Tongue (tissue), 2 donors: Measurements from ENCODE around the gene ZNF620. TPM values are rescaled to one million over a fixed set of nuclear protein-coding genes. Genes with fewer than 3 reads are reported as not detected.
"Not testable (repeated sequence)": the region's sequence is repeated elsewhere in the genome, so short reads cannot be mapped to it uniquely, and the experiment has no call there.

Experiments
- DNase-seq: peaks from one replicate; pipeline ENCODE4 v3.0.0-alpha.2; 2015
- total RNA-seq: library from RNA; depleted of rRNA; stranded (reverse); fragments of >200 nt; gene quantifications from one replicate; pipeline ENCODE4 v1.2.3, GENCODE V29; 2014

ZNF620 gene
- 3.0 TPM for total RNA-seq

DNA sequence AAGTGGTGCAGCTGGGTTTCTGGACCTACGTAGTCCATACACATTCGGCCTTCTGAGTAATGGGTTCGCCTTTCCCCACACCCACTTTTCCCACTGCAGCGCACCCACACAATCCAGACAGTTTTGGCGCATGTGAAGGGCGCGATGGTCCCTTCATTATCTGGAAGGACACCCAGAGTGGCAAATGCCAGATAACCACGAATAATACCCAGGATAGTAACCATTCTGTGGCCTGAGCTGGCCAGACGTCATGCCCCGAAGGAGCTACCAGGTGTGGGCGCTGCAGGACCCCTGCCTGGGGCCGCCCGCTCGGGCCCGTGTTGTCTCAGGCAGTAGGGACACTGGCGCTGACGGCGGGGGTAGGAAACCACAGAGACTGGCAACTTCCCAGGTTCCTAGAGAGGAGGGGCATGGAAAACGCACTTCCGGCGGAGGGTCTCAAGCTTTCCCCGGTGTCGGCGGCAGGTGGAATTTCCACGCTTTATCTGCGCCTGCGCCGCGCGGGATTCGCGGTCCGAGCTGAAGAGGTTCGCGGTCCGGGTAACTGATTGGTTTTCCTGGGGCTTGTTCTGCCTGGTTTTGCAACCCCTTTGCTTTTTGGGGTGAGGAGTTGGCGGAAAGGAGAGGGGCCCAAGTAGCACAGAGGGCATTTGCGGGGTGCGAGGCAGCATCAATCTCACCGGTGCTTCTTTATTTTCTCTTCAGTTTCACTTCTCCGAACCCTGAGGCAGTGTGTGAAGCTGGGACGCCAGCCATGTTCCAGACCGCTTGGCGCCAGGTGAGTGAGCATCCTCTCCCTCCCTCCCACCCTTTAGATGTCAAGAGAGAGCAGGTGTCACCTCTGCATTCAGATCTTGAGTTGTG lies at the start of gene ZNF620:
Gene ZNF620, plus strand, starts transcription at position 441 of the 864 bp plus-strand sequence. Its CDS starts 314 bp downstream, at position 755.
- DNase-seq, result peak; percentile 94

DNA sequence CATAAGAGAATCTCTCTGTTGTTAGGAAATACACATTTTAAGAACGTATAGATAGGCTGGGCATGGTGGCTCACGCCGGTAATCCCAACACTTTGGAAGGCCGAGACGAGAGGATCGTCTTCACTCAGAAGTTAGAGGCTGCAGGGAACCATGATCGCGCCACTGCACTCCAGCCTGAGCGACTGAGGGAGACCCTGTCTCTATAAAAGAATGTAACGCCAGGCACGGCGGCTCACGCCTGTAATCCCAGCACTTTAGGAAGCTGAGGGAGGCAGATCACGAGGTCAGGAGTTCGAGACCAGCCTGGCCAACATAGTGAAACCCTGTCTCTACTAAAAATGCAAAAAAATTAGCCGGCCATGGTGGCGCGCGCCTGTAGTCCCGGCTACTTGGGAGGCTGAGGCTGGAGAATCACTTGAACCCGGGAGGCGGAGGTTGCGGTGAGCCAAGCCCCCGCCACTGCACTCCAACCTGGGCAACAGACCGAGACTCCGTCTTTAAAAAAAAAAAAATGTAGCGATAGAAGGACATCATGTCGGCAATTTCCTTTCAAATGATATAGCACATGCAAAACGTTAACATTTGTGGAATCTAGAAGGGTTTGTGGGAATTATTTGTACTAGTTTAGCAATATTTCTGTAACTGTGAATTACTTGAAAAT lies 49.4 kb upstream of the ZNF620 start:
- no peak for DNase-seq

GRCh38 chr3:40456940-40457823 lies 48.7 kb upstream of the ZNF620 start, which contains the start of gene RPL14:
Gene RPL14 (plus strand): TSS chr3:40457339. CDS start chr3:40457472, 133 bp downstream.
- peak; percentile 98 for DNase-seq

- no peak for DNase-seq
Observed at GRCh38 chr3:40458473-40458872, 47.4 kb upstream of the ZNF620 start.

- not testable (repeated sequence) for DNase-seq
Observed at GRCh38 chr3:40460481-40460880, 45.4 kb upstream of the ZNF620 start.

- no peak for DNase-seq
Observed at GRCh38 chr3:40461161-40461560, 44.7 kb upstream of the ZNF620 start.

GRCh38 chr3:40462838-40463237 lies 43.0 kb upstream of the ZNF620 start:
- DNase-seq, result not testable (repeated sequence)

DNA sequence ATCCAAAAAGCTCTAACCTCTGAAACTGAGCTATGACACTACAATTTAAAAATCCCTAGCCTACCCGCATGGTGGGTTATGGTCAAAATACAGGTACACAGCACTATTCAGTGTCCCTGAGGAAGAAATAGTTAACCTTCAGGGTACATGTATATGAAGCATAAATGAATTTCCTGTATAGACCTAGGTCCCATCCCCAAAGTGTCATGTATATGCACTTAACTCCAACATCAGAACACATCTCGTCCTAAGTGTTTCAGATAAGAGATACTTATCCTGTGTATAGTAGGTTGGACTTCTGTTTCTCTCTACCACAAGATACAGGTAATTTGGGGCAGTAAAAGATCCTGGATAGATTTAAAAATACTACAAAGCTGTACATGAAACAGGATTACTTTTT lies 42.3 kb upstream of the ZNF620 start:
- no peak for DNase-seq

DNA sequence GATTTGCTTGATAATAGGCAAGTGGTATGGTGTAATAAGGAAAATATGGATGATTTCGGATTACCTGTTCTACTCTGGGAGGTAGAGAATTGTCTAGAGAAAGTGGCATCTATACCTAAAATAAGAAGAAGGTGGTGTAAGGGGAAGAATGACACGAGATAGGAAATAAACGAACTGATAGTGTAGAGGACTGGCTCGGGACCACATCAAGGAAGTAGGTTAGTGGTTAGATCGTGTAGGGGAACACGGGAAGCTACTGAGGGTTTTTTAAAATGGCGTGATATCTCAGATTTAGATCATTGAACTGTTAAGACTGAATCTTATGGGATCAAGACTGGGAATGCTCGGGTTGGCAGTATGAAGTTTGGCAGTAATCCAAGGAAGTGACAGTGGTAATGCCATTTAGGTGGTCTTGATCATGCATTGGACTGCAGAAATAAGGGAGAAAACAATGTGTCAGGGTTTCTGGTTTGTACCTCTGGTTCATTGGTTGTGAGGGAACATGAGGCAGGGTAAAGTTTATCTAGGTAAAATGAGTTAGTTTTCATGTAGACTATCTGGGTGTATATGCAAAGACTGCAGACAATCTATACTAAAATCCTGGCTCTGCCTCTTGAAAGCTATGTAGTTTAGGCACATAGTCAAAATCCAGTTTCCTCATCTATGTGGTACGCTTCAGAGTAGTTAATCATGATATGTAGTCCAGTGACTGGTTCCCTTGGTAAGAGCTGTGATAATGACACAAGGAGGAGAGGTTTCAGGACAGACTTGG lies 41.3 kb upstream of the ZNF620 start:
- DNase-seq, result no peak

DNA sequence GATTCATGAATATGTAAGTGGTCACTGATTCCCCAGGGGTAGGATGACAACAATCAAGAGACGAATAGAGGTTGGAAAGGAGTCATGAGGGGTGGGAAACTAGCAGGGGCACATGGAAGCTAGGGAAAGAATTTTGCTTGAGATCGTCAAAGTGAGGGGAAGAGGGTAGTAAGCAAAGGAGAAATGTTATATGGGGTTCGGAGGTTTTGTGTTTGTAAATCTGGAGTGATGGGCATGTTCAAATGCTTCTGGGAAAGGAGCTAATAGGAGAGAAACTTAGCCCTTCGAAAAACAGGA lies 40.8 kb upstream of the ZNF620 start:
- no peak for DNase-seq

DNA sequence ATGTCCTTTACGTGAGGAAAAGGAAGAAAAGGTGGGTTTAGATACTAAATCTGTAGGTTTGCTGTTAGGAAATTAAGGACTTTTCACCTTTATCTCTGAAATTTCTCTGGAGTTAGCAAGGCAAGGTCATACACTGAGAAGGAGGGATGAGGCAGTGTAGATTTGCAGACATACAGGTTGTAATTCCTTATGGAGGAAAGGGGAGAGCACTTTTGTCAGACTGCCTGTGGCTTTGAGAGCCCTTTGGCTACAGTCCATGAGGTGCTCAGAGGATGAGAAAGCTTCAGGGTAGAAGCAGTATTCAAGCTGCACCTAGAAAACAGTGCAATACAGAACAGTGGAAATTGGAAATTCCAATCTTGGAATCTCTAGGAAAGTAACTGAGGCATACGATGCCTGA lies 40.4 kb upstream of the ZNF620 start:
- DNase-seq, result no peak

DNA sequence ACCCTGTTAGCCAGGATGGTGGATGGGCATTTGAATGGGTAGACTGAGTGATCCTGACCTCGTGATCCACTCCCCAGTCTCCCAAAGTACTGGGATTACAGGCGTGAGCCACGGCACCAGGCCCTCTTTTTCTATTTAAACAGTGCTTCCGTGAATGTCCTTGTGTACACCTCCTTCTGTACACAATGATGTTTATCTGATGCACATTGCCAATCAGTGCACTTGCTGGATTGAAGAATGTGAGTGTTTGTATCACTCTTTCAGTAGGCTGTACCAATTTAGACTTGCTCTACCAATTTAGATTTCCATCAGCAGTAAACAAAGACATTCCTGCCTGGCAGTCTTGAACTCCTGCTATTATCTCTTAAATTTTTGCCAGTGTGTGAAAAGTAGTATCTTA lies 37.8 kb upstream of the ZNF620 start:
- no peak for DNase-seq

- no peak for DNase-seq
Observed at GRCh38 chr3:40470701-40471100, 35.1 kb upstream of the ZNF620 start.

- peak; percentile 83 for DNase-seq
Observed at GRCh38 chr3:40476478-40477470, 29.1 kb upstream of the ZNF620 start, which contains the start of gene ZNF619. Gene ZNF619 (plus strand): TSS chr3:40477122. CDS start chr3:40477980, 858 bp downstream.

- DNase-seq, result no peak
Observed at GRCh38 chr3:40477666-40478065, 28.2 kb upstream of the ZNF620 start.

GRCh38 chr3:40487172-40487571 lies 18.7 kb upstream of the ZNF620 start:
- DNase-seq, result no peak

DNA sequence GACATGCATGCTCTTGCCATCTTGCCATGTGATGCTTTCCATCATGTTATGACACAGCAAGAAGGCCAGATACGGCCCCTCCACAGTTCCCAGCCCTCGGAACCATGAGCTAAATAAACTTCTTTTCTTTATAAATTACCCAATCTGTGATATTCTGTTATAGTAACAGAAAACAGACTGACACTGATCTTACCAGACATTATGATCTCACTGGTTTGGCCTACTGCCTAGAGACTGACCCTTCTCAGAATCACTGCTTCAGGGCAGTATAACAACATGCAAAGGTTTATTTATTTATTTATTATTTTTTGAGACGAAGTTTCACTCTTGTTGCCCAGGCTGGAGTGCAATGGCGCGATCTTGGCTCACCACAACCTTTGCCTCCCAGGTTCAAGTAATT lies 14.9 kb upstream of the ZNF620 start:
- no peak for DNase-seq

DNA sequence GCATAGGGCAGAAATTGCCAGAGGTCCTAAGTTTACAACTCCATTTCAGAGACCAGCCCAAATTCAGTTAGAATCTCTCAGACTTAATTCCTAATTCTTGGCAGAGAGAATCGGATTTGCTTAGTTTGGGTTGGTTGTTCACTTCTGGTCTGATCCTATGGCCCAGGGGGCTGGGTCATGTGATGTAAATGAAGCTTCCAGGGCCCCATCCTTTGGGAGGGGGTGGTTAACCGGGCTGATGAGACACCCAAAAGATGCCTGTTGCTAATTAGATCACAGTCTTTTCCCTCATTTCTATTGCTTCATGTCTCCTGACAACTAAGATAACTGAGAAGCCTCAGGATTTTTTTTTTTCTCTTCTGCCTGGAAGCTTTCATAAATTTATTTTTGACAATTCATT lies 11.1 kb upstream of the ZNF620 start:
- DNase-seq, result no peak

GRCh38 chr3:40497288-40497687 lies 8.6 kb upstream of the ZNF620 start:
- no peak for DNase-seq

DNA sequence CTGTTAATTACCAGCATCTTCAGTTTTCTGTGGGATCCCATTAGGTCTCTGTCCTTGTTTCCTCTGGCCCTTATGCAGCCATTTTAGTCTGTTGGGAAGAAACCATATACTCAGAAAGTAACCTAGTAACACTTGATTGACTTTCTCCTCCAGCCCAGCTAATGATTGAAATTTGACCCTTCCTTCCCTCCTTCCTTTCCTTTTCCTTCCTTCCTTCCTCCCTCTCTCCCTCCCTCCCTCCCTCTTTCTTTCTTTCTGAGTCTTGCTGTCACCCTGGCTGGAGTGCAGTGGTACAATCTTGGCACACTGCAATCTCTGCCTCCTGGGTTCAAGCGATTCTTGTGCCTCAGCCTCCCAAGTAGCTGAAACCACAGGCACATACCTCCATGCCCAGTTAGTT lies 5.9 kb upstream of the ZNF620 start:
- no peak for DNase-seq

DNA sequence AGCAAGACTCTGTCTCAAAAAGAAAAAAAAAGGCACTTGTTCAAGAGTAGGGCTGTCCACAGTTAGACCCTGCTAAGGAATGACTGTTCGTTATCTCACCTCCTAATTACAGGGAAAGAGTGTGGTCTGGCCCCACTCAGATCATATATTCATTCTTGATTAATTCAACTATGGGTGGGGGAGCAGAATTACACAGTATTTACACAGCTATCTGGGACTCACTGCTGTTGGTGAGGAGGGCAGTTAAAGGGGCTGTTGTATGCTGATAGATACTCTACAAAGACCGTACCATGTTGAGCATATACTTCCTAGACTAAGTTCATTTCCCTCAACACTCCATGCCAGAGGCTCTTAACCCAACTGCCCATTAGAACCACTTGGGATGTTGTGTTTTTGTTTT lies 3.8 kb upstream of the ZNF620 start:
- DNase-seq, result no peak
